Fibroblast of lung (primary cell): ENCODE results near the gene JAKMIP1. TPM values are rescaled to one million over a fixed set of nuclear protein-coding genes. Genes with fewer than 3 reads are reported as not detected.

Experiments used
- DNase-seq, 2 donors: peaks; one replicate each; pipeline versions ENCODE4 v3.0.0 to v3.0.0-alpha.2; 2010; ENCODE audit warnings: low read depth in 2 of 2
- H2AFZ ChIP-seq: 2 replicates; pipeline ENCODE4 v1.5.1; 2012; ENCODE audit warnings: low read length, control low read depth, inconsistent platforms
- H3K27ac ChIP-seq: 2 replicates; pipeline ENCODE4 v1.5.1; 2011; ENCODE audit warnings: low read length, control low read depth; ENCODE audit not compliant: insufficient read depth
- H3K27me3 ChIP-seq: 2 replicates; pipeline ENCODE4 v1.5.1; 2011; ENCODE audit warnings: mild to moderate bottlenecking, low read length; ENCODE audit not compliant: control insufficient read depth, insufficient read depth
- H3K36me3 ChIP-seq: 2 replicates; pipeline ENCODE4 v1.5.1; 2011; ENCODE audit warnings: low read length; ENCODE audit not compliant: control insufficient read depth, insufficient read depth
- H3K4me1 ChIP-seq: 2 replicates; pipeline ENCODE4 v1.5.1; 2011; ENCODE audit warnings: low read length; ENCODE audit not compliant: control insufficient read depth, insufficient read depth; ENCODE audit errors: extremely low read depth
- H3K4me2 ChIP-seq: 2 replicates; pipeline ENCODE4 v1.5.1; 2011; ENCODE audit warnings: low read length, control low read depth; ENCODE audit not compliant: insufficient read depth; ENCODE audit errors: extremely low read depth
- H3K4me3 ChIP-seq, 4 experiments: fragments of 200-600 bp in 1 of 4; sonication (generic) in 1 of 4; replicated peaks in 1 of 4; 2 replicates each; pipeline ENCODE4 v1.5.1; 2011 to 2016; ENCODE audit warnings: low read length in 4 of 4, low read depth in 3 of 4, mild to moderate bottlenecking in 3 of 4, control low read depth in 2 of 4, inconsistent platforms in 1 of 4, mixed read lengths in 1 of 4; ENCODE audit not compliant: insufficient read depth in 1 of 4; ENCODE audit errors: control extremely low read depth in 1 of 4
- H3K79me2 ChIP-seq: 2 replicates; pipeline ENCODE4 v1.5.1; 2012; ENCODE audit warnings: mild to moderate bottlenecking, low read length, inconsistent platforms; ENCODE audit not compliant: control insufficient read depth, insufficient read depth
- H3K9ac ChIP-seq: 2 replicates; pipeline ENCODE4 v1.5.1; 2011; ENCODE audit warnings: mild to moderate bottlenecking, low read length, control low read depth; ENCODE audit not compliant: insufficient read depth
- H3K9me3 ChIP-seq: 2 replicates; pipeline ENCODE4 v1.5.1; 2012; ENCODE audit warnings: low read depth, low read length; ENCODE audit not compliant: control insufficient read depth, insufficient read depth
- H4K20me1 ChIP-seq: 2 replicates; pipeline ENCODE4 v1.5.1; 2011; ENCODE audit warnings: low read length; ENCODE audit not compliant: control insufficient read depth, insufficient read depth; ENCODE audit errors: extremely low read depth
- CTCF ChIP-seq, 2 donors: IDR thresholded peaks in 1 of 2; conservative IDR thresholded peaks in 1 of 2; 1 replicate in 1 of 2; 2 replicates in 1 of 2; pipeline ENCODE4 v1.5.1; 2011 to 2012; ENCODE audit warnings: low read length in 2 of 2, control low read depth in 1 of 2, inconsistent platforms in 1 of 2, low read depth in 1 of 2, mild to moderate bottlenecking in 1 of 2
- EZH2 ChIP-seq: IDR thresholded peaks from 2 replicates; pipeline ENCODE4 v1.5.1; 2012; ENCODE audit warnings: low read length, control low read depth, mild to moderate bottlenecking; ENCODE audit errors: missing control alignments
- polyA plus RNA-seq, 2 donors: library from polyadenylated mRNA; depleted of rRNA in 1 of 2; stranded (reverse) in 1 of 2; unstranded in 1 of 2; fragments of >200 nt; gene quantifications; 2 replicates each; pipeline ENCODE4 v1.2.1, GENCODE V29; 2011 to 2012; ENCODE audit warnings: missing spikeins in 1 of 2
- total RNA-seq: library from RNA; depleted of rRNA; stranded (reverse); fragments of >200 nt; gene quantifications from 2 replicates; pipeline ENCODE4 v1.2.1, GENCODE V29; 2014

The JAKMIP1 gene
- total and polyA plus RNA-seq, 2 donors (not counting 1 experiment from before 2014, with no cell fraction given): not detected

GRCh38 chr4:6017800-6018199 lies 182.5 kb downstream of the JAKMIP1 start:
- Histone ChIP-seq H3K4me3 (no peak overlapping the region), H3K9ac (no peak overlapping the region), H4K20me1 (no peaks in the 10 kb centered on the region), H3K27ac (no peak overlapping the region), H3K4me2 (no peak overlapping the region), H3K9me3 (no peaks in the 10 kb centered on the region), H3K36me3 (no peaks in the 10 kb centered on the region), H3K79me2 (no peaks in the 10 kb centered on the region), H3K27me3 (no peaks in the 10 kb centered on the region), H2AFZ (no peak overlapping the region), H3K4me1 (no peaks in the 10 kb centered on the region)
- no peak for TF ChIP-seq EZH2
- no peak for DNase-seq

GRCh38 chr4:6017030-6017429 lies 183.3 kb downstream of the JAKMIP1 start:
- no peaks in the 10 kb centered on the region for H3K79me2 ChIP-seq
- no peak overlapping the region for H3K9ac ChIP-seq
- H3K9me3 ChIP-seq: no peaks in the 10 kb centered on the region
- DNase-seq: no peak
- no peaks in the 10 kb centered on the region for H3K27me3 ChIP-seq
- H3K4me3 ChIP-seq: no peak overlapping the region
- H3K4me1 ChIP-seq: no peaks in the 10 kb centered on the region
- H2AFZ ChIP-seq: no peak overlapping the region
- no peaks in the 10 kb centered on the region for H4K20me1 ChIP-seq
- no peak overlapping the region for H3K27ac ChIP-seq
- no peaks in the 10 kb centered on the region for H3K36me3 ChIP-seq
- no peak overlapping the region for H3K4me2 ChIP-seq
- TF ChIP-seq CTCF (conservative IDR thresholded peaks at IDR 0.05 in 1 of 2, IDR thresholded peaks at IDR 0.05 in 1 of 2; ENCODE audit: low read depth in 1 of 2, low read length in 2 of 2) (no peak), EZH2 (no peak)

- no peak for TF ChIP-seq EZH2
- no peak for TF ChIP-seq CTCF (conservative IDR thresholded peaks at IDR 0.05 in 1 of 2, IDR thresholded peaks at IDR 0.05 in 1 of 2; ENCODE audit: low read depth in 1 of 2, low read length in 2 of 2)
These were observed 186.8 kb downstream of the JAKMIP1 start for GRCh38 chr4:6013564-6013963.

More at GRCh38 chr4:6013564-6013963, 186.8 kb downstream of the JAKMIP1 start:
- no peak for DNase-seq
- H3K79me2 ChIP-seq: no peaks in the 10 kb centered on the region
- no peaks in the 10 kb centered on the region for H3K9me3 ChIP-seq
- no peaks in the 10 kb centered on the region for H3K4me1 ChIP-seq
- H3K27me3 ChIP-seq: no peaks in the 10 kb centered on the region
- H3K4me2 ChIP-seq: no peak overlapping the region
- no peak overlapping the region for H3K4me3 ChIP-seq
- H4K20me1 ChIP-seq: no peaks in the 10 kb centered on the region
- H3K36me3 ChIP-seq: no peaks in the 10 kb centered on the region
- H3K27ac ChIP-seq: no peak overlapping the region
- no peak overlapping the region for H3K9ac ChIP-seq
- no peak overlapping the region for H2AFZ ChIP-seq
